OCI-LY3 (cell line): ENCODE data around the gene NRG2.

Experiments
- CTCF ChIP-seq: fragments of 200-600, 300-600 bp; sonication (generic); IDR thresholded peaks from 2 replicates; pipeline ENCODE4 v1.5.1; 2014; ENCODE audit warnings: antibody characterized with exemption, low read length, low read depth
- EZH2phosphoT487 ChIP-seq: fragments of 200-600 bp; shearing (Covaris generic); IDR thresholded peaks from 2 replicates; pipeline ENCODE4 v1.6.1; 2018; ENCODE audit warnings: antibody characterized with exemption, mixed run types, low read depth

- no peak for TF ChIP-seq CTCF
- no peak for TF ChIP-seq EZH2phosphoT487
Observed at GRCh38 chr5:139955616-139956273, 87.4 kb downstream of the NRG2 start.
